Psoas muscle (tissue), 8 donors: Measurements from ENCODE around the gene RTN4R. TPM values are rescaled to one million over a fixed set of nuclear protein-coding genes. Genes with fewer than 3 reads are reported as not detected.
A peak's percentile ranks its signal among the peaks of the same experiment; 100 is the strongest.

ENCODE experiments used
- ATAC-seq, 4 donors: fragments of 200-7000 bp; cut with Tn5 transposase; one replicate each; pipeline ENCODE4 v1.9.1; 2020; ENCODE audit warnings: moderate library complexity in 3 of 4, mild to moderate bottlenecking in 2 of 4
- DNase-seq, 2 donors: peaks; one replicate each; pipeline ENCODE4 v3.0.0-alpha.2; 2020
- H3K27ac ChIP-seq: fragments of 200-600 bp; one replicate; pipeline ENCODE4 v1.8.0; 2022
- H3K27me3 ChIP-seq, 3 donors: fragments of 200-600 bp in 1 of 3; one replicate each; pipeline versions ENCODE4 v1.6.1 to v1.8.0; 2013 to 2022; ENCODE audit warnings: low read length in 2 of 3, mild to moderate bottlenecking in 2 of 3, moderate library complexity in 1 of 3; ENCODE audit not compliant: insufficient read depth in 3 of 3
- H3K36me3 ChIP-seq, 2 donors: fragments of 200-600 bp in 1 of 2; one replicate each; pipeline versions ENCODE4 v1.6.1 to v1.8.0; 2013 to 2022; ENCODE audit warnings: low read depth in 1 of 2, mild to moderate bottlenecking in 1 of 2, moderate library complexity in 1 of 2; ENCODE audit not compliant: insufficient read depth in 1 of 2
- H3K4me1 ChIP-seq: fragments of 200-600 bp; one replicate; pipeline ENCODE4 v1.8.0; 2022
- H3K4me3 ChIP-seq: fragments of 200-600 bp; one replicate; pipeline ENCODE4 v1.8.0; 2022; ENCODE audit warnings: mild to moderate bottlenecking
- H3K9me3 ChIP-seq: fragments of 200-600 bp; one replicate; pipeline ENCODE4 v1.8.0; 2022
- WGBS, 3 donors: extraction: QIAGEN DNeasy Blood & Tissue Kit; methylation state at CpG; one replicate each; pipeline versions ENCODE4 v1.1.6 to v1.1.7; 2013; 5-methylcytosine and 5-hydroxymethylcytosine counted together
- intact Hi-C, 2 donors: fragments of 100-400 bp; cut with DNase I; formaldehyde crosslinking; loops; one replicate each; pipeline versions ENCODE4 v1.11.0 to v1.14.2; 2022
- polyA plus RNA-seq, 3 donors: library from polyadenylated mRNA; stranded (reverse); fragments of 200-250 nt; gene quantifications; one replicate each; pipeline ENCODE4 v1.2.3, GENCODE V29; 2013
- total RNA-seq, 4 donors: library from RNA; stranded (reverse); fragmentation: NEBNext Ultra II Directional in 2 of 4; extraction: Animal tissue kit (Norgen Biotek cat#: 25700) in 2 of 4; gene quantifications; one replicate each; pipeline versions ENCODE4 v1.2.1 to v1.2.4, GENCODE V29; 2021 to 2023
- TF ChIP-seq, protein P1 (sequence below): fragments of 200-600 bp; IDR thresholded peaks from one replicate; pipeline ENCODE4 v1.8.0; 2022; ENCODE audit warnings: antibody characterized with exemption
- donor health status: healthy with polysubstance abuse.
- donor health status: DM: no; HTN: no; CAD: no; lungs with moderate emphysema.
- donor health status: Bipolar disorder and iron deficiency.
- donor health status: healthy.
- donor health status: DM: yes; HTN: yes; CAD: no.
- donor health status: DM: no; HTN: no; CAD: no.
- donor health status: DM: no; HTN: no; CAD: no.
- donor health status: DM: yes; HTN: yes; CAD: no.

Gene RTN4R
- total and polyA plus RNA-seq, 7 donors, result 0.12 to 2.4 (median 0.36) TPM

DNA sequence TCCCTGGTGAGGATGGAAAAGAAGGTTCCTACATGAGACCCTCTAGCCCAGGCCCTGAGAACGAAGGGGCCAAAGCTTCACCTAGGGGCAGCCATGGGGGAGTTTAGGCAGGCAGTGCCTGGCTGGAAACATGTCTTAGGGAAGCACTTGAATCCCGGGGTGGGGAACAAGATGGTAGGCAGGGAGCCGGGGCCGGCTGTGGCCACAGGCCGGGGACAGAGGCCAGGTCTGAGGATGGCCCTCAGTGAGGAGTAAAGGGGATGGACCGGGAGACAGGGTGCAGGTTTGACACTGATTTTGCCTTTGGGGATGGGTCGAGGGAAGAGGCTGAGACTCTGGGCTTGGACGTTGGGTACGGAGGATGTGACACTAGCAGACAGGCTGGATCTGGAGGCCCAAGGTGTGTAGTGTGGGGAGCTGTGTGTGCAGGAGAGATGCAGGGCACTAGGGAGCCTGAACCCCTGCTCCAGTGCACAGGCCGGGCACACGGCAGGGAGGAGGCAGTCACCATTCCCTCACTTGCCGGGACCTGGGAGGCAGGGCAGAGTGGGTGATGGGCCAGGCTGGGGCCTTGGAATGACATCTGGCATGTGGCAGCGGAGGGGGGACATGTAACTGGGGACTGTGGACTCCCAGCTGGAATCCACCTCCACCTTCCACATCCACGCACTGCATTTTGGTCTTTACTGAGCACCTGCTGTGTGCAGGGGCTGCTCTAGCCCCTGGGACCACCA, 6.1 kb downstream of the RTN4R start:
- Histone ChIP-seq H3K27me3 (no peaks in the 10 kb centered on the region), H3K36me3 (no peaks in the 10 kb centered on the region), H3K27ac (no peak overlapping the region), H3K9me3 (no peaks in the 10 kb centered on the region), H3K4me3 (no peak overlapping the region), H3K4me1 (no peaks in the 10 kb centered on the region)
- DNase-seq (no peak), ATAC-seq (no peak)
- TF ChIP-seq, protein P1, sequence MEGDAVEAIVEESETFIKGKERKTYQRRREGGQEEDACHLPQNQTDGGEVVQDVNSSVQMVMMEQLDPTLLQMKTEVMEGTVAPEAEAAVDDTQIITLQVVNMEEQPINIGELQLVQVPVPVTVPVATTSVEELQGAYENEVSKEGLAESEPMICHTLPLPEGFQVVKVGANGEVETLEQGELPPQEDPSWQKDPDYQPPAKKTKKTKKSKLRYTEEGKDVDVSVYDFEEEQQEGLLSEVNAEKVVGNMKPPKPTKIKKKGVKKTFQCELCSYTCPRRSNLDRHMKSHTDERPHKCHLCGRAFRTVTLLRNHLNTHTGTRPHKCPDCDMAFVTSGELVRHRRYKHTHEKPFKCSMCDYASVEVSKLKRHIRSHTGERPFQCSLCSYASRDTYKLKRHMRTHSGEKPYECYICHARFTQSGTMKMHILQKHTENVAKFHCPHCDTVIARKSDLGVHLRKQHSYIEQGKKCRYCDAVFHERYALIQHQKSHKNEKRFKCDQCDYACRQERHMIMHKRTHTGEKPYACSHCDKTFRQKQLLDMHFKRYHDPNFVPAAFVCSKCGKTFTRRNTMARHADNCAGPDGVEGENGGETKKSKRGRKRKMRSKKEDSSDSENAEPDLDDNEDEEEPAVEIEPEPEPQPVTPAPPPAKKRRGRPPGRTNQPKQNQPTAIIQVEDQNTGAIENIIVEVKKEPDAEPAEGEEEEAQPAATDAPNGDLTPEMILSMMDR, result no peak
- intact Hi-C loops, result loop anchor here in 1 of 2 donors (5.0 kb wide), 1 partner anchor 95 kb away; no protein-coding TSS in a partner anchor
- 89 to 95% (median 93%) methylated on average over 14 of the region's 14 CpGs for WGBS, 3 donors

DNA sequence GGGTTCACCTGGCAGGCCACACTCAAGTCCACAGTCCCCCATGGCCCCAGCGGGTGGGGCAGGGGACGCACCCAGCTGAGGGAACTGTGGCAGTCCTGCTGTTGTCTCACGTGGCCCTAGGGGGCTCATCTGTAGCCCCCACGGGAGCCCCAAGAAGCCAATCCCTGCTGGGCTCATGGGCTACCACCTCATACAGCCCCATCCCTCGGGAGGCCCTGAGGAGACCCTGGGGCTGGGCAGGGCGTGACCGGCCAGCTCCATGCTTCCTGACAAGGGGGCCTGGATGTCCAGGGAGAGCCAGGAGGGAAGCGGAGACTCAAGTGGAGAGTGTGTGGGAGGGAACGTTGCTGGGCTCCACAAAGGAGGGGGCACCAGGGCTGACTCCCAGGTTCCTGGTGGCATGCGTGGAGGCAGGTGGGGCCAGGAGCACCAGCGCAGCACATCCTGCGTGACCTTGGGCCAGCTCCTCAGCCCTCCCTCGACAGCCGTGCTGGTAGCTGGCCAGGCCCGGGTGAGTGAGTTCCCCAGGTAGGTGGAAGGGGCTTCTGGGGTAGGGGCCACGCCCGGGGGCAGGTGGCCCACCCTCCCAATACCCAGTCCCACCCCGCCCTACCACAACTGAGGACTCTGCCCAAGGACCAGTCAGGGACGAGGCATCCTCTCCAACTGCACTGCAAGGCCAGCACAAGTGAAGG, 7.9 kb downstream of the RTN4R start:
- no peaks in the 10 kb centered on the region for H3K36me3 ChIP-seq
- no peak for ATAC-seq
- intact Hi-C loops, result loop anchor here in 1 of 2 donors (5.0 kb wide), 1 partner anchor 93 kb away; no protein-coding TSS in a partner anchor
- no peak for DNase-seq
- WGBS, 3 donors, result 86 to 89% (median 86%) methylated on average over 18 to 19 of the region's 19 CpGs
- TF ChIP-seq, protein P1, result no peak
- no peak overlapping the region for H3K4me3 ChIP-seq
- H3K27me3 ChIP-seq, result no peaks in the 10 kb centered on the region
- no peaks in the 10 kb centered on the region for H3K9me3 ChIP-seq
- no peaks in the 10 kb centered on the region for H3K4me1 ChIP-seq
- no peak overlapping the region for H3K27ac ChIP-seq

DNA sequence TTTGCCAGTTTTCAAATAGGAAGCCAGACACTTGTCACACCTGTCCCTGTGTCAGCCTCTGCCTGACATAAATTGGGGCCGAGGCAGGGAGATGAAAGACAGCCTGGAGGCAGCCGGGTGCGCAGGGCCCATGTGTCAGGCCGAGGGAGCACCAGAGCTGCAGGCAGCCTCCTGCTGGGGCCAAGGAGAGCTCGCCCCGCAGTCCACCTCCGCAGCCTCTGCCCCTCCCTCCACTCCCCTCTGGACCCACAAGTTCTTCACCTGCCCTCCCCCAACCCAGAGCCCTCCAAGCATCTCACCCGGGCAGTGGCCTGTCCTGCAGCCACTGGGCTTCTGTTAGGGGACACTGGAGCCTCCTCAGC, 8.8 kb downstream of the RTN4R start:
- no peak for DNase-seq
- Histone ChIP-seq H3K4me1 (no peaks in the 10 kb centered on the region), H3K27ac (no peak overlapping the region), H3K36me3 (no peaks in the 10 kb centered on the region), H3K9me3 (no peaks in the 10 kb centered on the region), H3K27me3 (no peaks in the 10 kb centered on the region), H3K4me3 (no peak overlapping the region)
- ATAC-seq, result no peak
- TF ChIP-seq, protein P1, result no peak
- 83 to 98% (median 84%) methylated on average over 8 of the region's 8 CpGs for WGBS, 3 donors
- intact Hi-C loops, result no loop called here

DNA sequence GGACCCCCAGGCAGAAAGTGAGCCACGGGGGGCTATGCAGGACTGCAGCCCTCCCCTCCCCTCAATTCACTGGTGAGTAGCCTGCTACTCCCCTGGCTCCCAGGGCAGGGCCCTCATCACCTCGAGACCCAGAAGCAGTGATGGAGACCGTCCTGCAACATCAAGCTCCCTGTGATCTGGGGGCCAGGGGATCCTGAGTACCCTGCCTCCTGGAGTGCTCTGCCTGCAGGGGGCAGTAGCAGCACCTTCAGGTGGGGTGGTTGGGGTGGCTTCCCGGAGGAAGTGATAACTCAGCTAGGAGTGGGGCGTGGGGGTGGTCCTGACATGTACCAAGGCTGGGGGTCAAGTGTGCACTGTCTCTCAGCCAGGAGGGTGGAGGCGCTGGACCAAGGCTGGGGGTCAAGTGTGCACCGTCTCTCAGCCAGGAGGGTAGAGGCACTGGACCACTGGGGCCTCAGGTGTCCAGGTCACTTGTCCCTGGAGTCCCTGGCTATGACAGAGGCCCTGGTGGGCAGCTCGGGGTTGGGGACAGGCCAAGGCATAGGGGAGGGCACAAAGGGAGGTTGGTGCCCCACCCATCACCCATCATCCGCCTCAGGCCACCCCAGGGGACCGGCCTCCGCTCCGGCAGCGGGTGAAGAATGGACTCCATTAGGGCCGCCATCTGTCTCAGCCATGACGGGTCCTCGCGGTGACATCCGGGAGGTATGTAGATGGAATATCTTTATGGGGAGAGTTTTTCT, 9.4 kb downstream of the RTN4R start:
- Histone ChIP-seq H3K27ac (no peak overlapping the region), H3K9me3 (no peaks in the 10 kb centered on the region), H3K4me1 (no peaks in the 10 kb centered on the region), H3K36me3 (no peaks in the 10 kb centered on the region), H3K4me3 (no peak overlapping the region), H3K27me3 (no peaks in the 10 kb centered on the region)
- no peak for DNase-seq
- WGBS, 3 donors, result 90 to 93% (median 93%) methylated on average over 18 of the region's 18 CpGs
- no peak for ATAC-seq
- intact Hi-C loops, result no loop called here
- TF ChIP-seq, protein P1, result peak; percentile 4
